ENCODE measurements around the gene DDX31.

The DDX31 gene

DNA sequence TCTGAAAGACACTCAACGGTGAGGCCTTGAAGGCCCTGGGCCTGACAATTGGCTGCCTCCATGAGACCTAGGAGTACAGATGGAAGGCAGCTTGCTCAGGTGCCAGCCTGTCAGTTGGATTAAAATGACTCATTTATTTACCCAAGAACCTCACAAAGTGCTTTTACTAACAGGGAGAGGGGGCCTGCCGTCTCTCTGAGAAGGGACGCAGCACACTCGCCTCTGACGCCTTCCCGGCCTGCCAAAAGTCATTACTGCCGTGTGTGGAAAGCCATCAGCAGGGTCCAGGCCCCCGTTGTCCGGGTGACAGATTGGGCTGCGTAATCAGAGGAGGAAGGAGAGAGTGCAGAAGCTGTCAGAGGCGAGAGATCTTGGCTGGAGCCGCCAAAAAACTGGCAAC lies 32.4 kb downstream of the DDX31 start:
- no peak for DNase-seq (ENCODE audit: low read depth in 1 of 2, low spot score in 1 of 2)

GRCh38 chr9:132634327-132634726 lies 35.5 kb downstream of the DDX31 start:
- no peak for DNase-seq (ENCODE audit: low read depth in 1 of 2, low spot score in 1 of 2)

- DNase-seq (ENCODE audit: low read depth in 1 of 2, low spot score in 1 of 2) = no peak
Measured at GRCh38 chr9:132632413-132633129, 37.2 kb downstream of the DDX31 start.

DNA sequence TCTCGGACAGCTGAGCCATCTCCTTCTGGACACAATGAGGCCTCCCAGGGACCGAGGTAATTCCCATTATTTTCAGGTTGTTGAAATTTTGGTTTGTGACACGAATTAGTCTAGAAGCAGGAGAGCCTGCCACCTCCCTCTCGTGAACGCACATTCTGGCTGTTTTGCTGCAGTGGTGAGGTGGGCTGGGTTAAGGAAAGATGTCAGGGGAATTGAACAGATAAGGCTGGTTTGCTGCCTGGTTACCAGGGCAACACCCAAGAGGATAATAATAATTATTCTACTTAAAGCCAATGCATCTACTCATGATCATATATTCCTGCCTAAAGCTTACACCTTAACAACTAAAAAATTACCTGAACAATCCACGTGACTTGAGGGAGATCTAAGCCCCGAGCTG lies 38.1 kb downstream of the DDX31 start:
- no peak for DNase-seq (ENCODE audit: low read depth in 1 of 2, low spot score in 1 of 2)

- DNase-seq (ENCODE audit: low read depth in 1 of 2, low spot score in 1 of 2) = no peak
Measured at GRCh38 chr9:132631280-132631679, 38.5 kb downstream of the DDX31 start.

GRCh38 chr9:132630811-132631210 lies 39.0 kb downstream of the DDX31 start:
- no peak for DNase-seq (ENCODE audit: low read depth in 1 of 2, low spot score in 1 of 2)

- no peak for DNase-seq (ENCODE audit: low read depth in 1 of 2, low spot score in 1 of 2)
Measured at GRCh38 chr9:132630116-132630515, 39.7 kb downstream of the DDX31 start.

GRCh38 chr9:132628746-132629145 lies 41.0 kb downstream of the DDX31 start:
- no peak for DNase-seq (ENCODE audit: low read depth in 1 of 2, low spot score in 1 of 2)

GRCh38 chr9:132627594-132627993 lies 42.2 kb downstream of the DDX31 start:
- no peak for DNase-seq (ENCODE audit: low read depth in 1 of 2, low spot score in 1 of 2)

DNA sequence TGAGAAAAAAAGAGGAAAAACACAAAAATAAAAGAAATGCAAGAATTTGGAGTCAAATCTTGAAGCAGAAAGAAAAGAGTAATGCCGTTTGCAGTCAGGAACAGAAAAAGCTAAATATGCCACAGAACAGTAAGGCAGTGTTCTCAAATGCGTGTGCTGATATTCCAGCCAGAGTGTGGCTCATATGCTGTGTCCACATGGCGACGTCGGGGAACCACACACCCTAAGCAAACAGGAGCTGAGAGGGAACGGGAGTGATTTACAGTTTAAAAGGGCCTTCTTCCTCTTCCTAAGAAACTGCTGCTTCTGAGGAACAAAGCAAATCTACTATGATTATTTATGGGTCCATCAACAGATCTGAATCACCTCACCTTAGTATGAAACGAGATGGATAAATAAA lies 42.7 kb downstream of the DDX31 start:
- DNase-seq (ENCODE audit: low read depth in 1 of 2, low spot score in 1 of 2) = no peak

DNA sequence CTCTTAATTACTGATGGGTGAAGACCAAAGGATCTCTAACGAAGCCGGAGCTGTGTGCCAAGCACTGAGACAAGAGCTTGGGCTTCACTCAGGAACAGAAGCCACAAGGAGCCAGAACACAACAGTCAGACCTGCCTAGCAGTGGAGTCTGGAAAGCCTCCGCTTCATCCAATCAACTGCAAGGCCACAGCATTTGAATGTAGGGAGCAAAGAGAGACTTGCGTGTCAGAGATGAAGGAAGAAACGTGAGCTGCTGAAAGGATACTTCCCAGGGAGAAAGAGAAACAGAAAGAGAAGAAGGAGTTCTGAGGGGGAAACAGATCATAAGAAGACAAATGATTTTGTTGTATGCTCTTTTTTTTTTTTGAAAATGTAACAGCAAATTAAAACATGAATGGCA lies 43.5 kb downstream of the DDX31 start:
- DNase-seq (ENCODE audit: low read depth in 1 of 2, low spot score in 1 of 2) = no peak

- DNase-seq (ENCODE audit: low read depth in 1 of 2, low spot score in 1 of 2) = no peak
Measured at GRCh38 chr9:132622159-132622558, 47.6 kb downstream of the DDX31 start.

GRCh38 chr9:132616725-132617124 lies 53.1 kb downstream of the DDX31 start:
- no peak for DNase-seq (ENCODE audit: low read depth in 1 of 2, low spot score in 1 of 2)

DNA sequence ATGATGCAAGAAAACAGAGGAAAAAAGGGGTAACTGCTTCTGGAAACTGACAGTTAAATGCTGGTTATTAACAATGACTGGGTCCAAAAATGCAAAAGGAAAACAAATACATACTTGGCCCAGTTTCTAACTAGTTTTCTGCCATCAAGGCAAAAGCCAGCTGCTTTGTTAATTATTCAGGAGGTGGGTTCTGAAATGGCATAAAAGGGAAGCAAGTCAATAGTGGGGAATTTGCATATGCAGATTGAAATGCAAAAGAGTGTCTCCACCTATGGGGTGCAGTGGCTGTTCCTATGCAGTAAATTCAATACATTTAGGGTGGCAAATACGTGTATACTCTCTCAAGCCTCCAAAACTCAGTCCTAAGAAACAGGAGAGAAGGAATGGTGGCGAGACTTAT lies 54.0 kb downstream of the DDX31 start:
- DNase-seq (ENCODE audit: low read depth in 1 of 2, low spot score in 1 of 2) = no peak

- DNase-seq (ENCODE audit: low read depth in 1 of 2, low spot score in 1 of 2) = no peak
Measured at GRCh38 chr9:132614324-132614723, 55.5 kb downstream of the DDX31 start.

GRCh38 chr9:132610661-132611060 lies 59.1 kb downstream of the DDX31 start:
- DNase-seq (ENCODE audit: low read depth in 1 of 2, low spot score in 1 of 2) = no peak

- DNase-seq (ENCODE audit: low read depth in 1 of 2, low spot score in 1 of 2) = no peak
Measured at GRCh38 chr9:132609829-132610228, 60.0 kb downstream of the DDX31 start.

DNA sequence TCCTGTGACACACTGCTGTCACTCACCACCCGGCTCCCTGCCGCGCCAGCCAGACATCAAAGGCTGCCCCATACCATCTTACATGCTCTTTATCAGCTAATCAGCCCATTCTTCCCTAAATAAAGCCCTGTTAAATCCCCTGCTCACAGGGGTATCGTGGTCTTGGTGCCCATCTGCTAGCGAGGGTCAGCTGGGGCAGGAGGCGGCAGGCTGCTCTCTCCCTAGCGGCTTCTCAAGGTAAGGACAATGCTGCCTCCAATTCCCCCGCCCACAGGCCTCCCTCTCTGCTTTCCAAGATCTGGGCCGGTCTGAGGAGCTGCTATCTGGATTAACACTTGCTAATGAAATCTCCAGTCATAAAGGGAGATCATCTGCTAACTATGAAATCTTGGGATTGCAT lies 60.6 kb downstream of the DDX31 start:
- DNase-seq (ENCODE audit: low read depth in 1 of 2, low spot score in 1 of 2) = no peak

GRCh38 chr9:132606066-132606465 lies 63.7 kb downstream of the DDX31 start:
- DNase-seq (ENCODE audit: low read depth in 1 of 2, low spot score in 1 of 2) = no peak

GRCh38 chr9:132605387-132605786 lies 64.4 kb downstream of the DDX31 start:
- no peak for DNase-seq (ENCODE audit: low read depth in 1 of 2, low spot score in 1 of 2)

- DNase-seq (ENCODE audit: low read depth in 1 of 2, low spot score in 1 of 2) = no peak
Measured at GRCh38 chr9:132602207-132602606, 67.6 kb downstream of the DDX31 start.

DNA sequence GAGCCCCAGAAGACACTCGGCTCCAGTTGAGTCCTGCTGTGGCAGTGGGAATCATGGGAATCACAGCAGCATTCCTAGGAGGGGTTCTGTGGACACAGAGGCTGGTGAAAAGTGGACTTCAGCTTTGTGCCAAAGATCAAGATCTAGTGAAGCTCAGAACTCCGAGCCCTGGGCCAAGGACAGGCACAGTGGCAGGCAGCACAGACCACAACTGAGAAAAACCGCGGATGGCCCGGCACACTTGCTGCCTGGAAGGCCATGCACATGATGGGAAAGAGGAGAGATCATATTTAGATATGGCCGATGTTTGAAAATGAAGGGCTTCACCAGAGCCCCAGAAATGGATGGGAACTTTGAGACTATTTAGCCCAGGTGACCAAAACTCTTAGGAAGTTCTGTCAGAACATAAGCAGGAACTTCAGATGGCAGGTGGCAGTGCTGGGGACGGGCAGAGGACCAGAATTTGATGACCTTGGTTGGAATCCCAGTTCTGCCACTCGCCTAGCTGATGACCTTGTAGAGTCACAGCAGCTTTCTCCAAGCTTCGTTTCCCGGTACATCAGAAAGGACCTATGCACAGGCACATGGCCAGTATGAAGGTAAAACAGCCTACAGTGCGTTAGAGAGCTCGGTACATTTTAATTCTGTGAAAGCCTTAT lies 69.3 kb downstream of the DDX31 start:
- DNase-seq (ENCODE audit: low read depth in 1 of 2, low spot score in 1 of 2) = no peak
